H1 (cell line): ENCODE results near the gene HPD. TPM values are rescaled to one million over a fixed set of nuclear protein-coding genes. Genes with fewer than 3 reads are reported as not detected.

Source experiments
- CTCF ChIA-PET: fragments of 300-600 bp; sonication (Branson Sonifier 250); formaldehyde crosslinking; loops from one replicate; lab custom pipeline; 2021; ENCODE audit not compliant: partially characterized antibody; lab: Charles Lee
- POLR2A ChIA-PET: fragments of 300-600 bp; sonication (Branson Sonifier 250); formaldehyde crosslinking; loops from one replicate; lab custom pipeline; 2021; ENCODE audit warnings: inconsistent platforms; ENCODE audit not compliant: partially characterized antibody; lab: Charles Lee
- DNase-seq, 2 experiments: peaks; one replicate each; pipeline versions ENCODE4 v3.0.0 to v3.0.0-alpha.2; 2010 to 2022; ENCODE audit warnings: low spot score in 2 of 2, low read depth in 1 of 2, mixed read lengths in 1 of 2
- FAIRE-seq: peaks from 2 replicates; lab custom pipeline; 2011; peaks lifted over from hg19 to GRCh38; lab: Jason Lieb, UNC
- H2AFZ ChIP-seq: 2 replicates; pipeline ENCODE4 v1.8.1; 2012; ENCODE audit warnings: low read length, inconsistent platforms
- H2AK5ac ChIP-seq: 2 replicates; pipeline ENCODE4 v1.6.1; 2013; ENCODE audit warnings: low read depth, low read length
- H2BK120ac ChIP-seq: replicated peaks from 2 replicates; pipeline ENCODE3; 2013; ENCODE audit warnings: low read depth, low read length, inconsistent platforms
- H2BK12ac ChIP-seq: 2 replicates; pipeline ENCODE4 v1.6.1; 2013; ENCODE audit warnings: low read depth, low read length
- H2BK15ac ChIP-seq: 2 replicates; pipeline ENCODE4 v1.6.1; 2013; ENCODE audit warnings: low read length
- H2BK20ac ChIP-seq: 2 replicates; pipeline ENCODE4 v1.6.1; 2013; ENCODE audit warnings: low read length
- H2BK5ac ChIP-seq: 2 replicates; pipeline ENCODE4 v1.6.1; 2013; ENCODE audit warnings: low read depth, low read length
- H3K14ac ChIP-seq: 2 replicates; pipeline ENCODE4 v1.6.1; 2013; ENCODE audit warnings: inconsistent platforms; ENCODE audit not compliant: insufficient read length
- H3K18ac ChIP-seq: 2 replicates; pipeline ENCODE4 v1.6.1; 2013; ENCODE audit warnings: low read length; ENCODE audit errors: extremely low read depth
- H3K23ac ChIP-seq: 2 replicates; pipeline ENCODE4 v1.6.1; 2013; ENCODE audit warnings: inconsistent platforms; ENCODE audit not compliant: insufficient read length
- H3K23me2 ChIP-seq: 2 replicates; pipeline ENCODE4 v1.6.1; 2013; ENCODE audit warnings: low read depth, low read length
- H3K27ac ChIP-seq: 2 replicates; pipeline ENCODE4 v1.6.1; 2011; ENCODE audit warnings: low read depth, low read length, inconsistent platforms
- H3K27me3 ChIP-seq, 4 experiments: replicated peaks in 1 of 4; 1 replicate in 1 of 4; 2 replicates in 3 of 4; pipeline versions ENCODE4 v1.6.1 to v1.8.1; 2011 to 2013; ENCODE audit warnings: low read length in 3 of 4, mild to moderate bottlenecking in 3 of 4, inconsistent platforms in 2 of 4, mixed read lengths in 2 of 4, moderate library complexity in 1 of 4; ENCODE audit not compliant: control insufficient read depth in 3 of 4, insufficient read depth in 3 of 4; ENCODE audit errors: extremely low read depth in 1 of 4
- H3K36me3 ChIP-seq, 4 experiments: 2 replicates each; pipeline versions ENCODE4 v1.6.1 to v1.8.1; 2011 to 2013; ENCODE audit warnings: mild to moderate bottlenecking in 4 of 4, low read length in 3 of 4, moderate library complexity in 2 of 4, control low read depth in 1 of 4, inconsistent platforms in 1 of 4; ENCODE audit not compliant: insufficient read depth in 4 of 4, control insufficient read depth in 2 of 4
- H3K4ac ChIP-seq: replicated peaks from 2 replicates; pipeline ENCODE3; 2013; ENCODE audit warnings: low read length, low read depth, mixed read lengths, inconsistent platforms; ENCODE audit not compliant: insufficient read length
- H3K4me1 ChIP-seq, 4 experiments: replicated peaks in 1 of 4; 1 replicate in 1 of 4; 2 replicates in 3 of 4; pipeline versions ENCODE4 v1.6.1 to v1.8.1; 2011 to 2013; ENCODE audit warnings: low read length in 3 of 4, inconsistent platforms in 2 of 4, mixed read lengths in 1 of 4; ENCODE audit not compliant: insufficient read depth in 4 of 4, control insufficient read depth in 3 of 4
- H3K4me2 ChIP-seq, 2 experiments: 2 replicates each; pipeline versions ENCODE4 v1.6.1 to v1.8.1; 2011 to 2013; ENCODE audit warnings: low read depth in 2 of 2, low read length in 2 of 2, control low read depth in 1 of 2, inconsistent platforms in 1 of 2, mild to moderate bottlenecking in 1 of 2; ENCODE audit not compliant: insufficient read depth in 1 of 2
- H3K4me3 ChIP-seq, 4 experiments: fragments of 200-600, 300-600 bp in 1 of 4; sonication (generic), shearing (Covaris generic), sonication (Bioruptor Twin) in 1 of 4; 2 replicates each; pipeline versions ENCODE4 v1.5.1 to v1.8.1; 2011 to 2016; ENCODE audit warnings: low read length in 4 of 4, low read depth in 3 of 4, control low read depth in 2 of 4, inconsistent platforms in 2 of 4, mild to moderate bottlenecking in 2 of 4, mixed read lengths in 1 of 4, moderate library complexity in 1 of 4; ENCODE audit not compliant: insufficient read depth in 2 of 4; ENCODE audit errors: extremely low read depth in 1 of 4
- H3K56ac ChIP-seq: replicated peaks from 2 replicates; pipeline ENCODE3; 2013; ENCODE audit warnings: low read depth, mild to moderate bottlenecking, mixed read lengths, low read length, inconsistent platforms; ENCODE audit not compliant: insufficient read length
- H3K79me1 ChIP-seq: 2 replicates; pipeline ENCODE4 v1.6.1; 2013; ENCODE audit warnings: low read depth, low read length, control low read depth
- H3K79me2 ChIP-seq, 2 experiments: 2 replicates each; pipeline versions ENCODE4 v1.6.1 to v1.8.1; 2012 to 2013; ENCODE audit warnings: low read length in 2 of 2, mild to moderate bottlenecking in 2 of 2, inconsistent platforms in 1 of 2; ENCODE audit not compliant: insufficient read depth in 2 of 2, control insufficient read depth in 1 of 2
- H3K9ac ChIP-seq, 4 experiments: replicated peaks in 1 of 4; 1 replicate in 1 of 4; 2 replicates in 3 of 4; pipeline versions ENCODE4 v1.6.1 to v1.8.1; 2011 to 2013; ENCODE audit warnings: low read depth in 3 of 4, low read length in 3 of 4, control low read depth in 2 of 4, mild to moderate bottlenecking in 2 of 4, moderate library complexity in 2 of 4, inconsistent platforms in 1 of 4; ENCODE audit errors: extremely low read depth in 1 of 4
- H3K9me3 ChIP-seq, 2 experiments: 2 replicates each; pipeline versions ENCODE4 v1.6.1 to v1.8.1; 2012 to 2013; ENCODE audit warnings: mild to moderate bottlenecking in 2 of 2, moderate library complexity in 2 of 2, control low read depth in 1 of 2, inconsistent platforms in 1 of 2, low read depth in 1 of 2, low read length in 1 of 2, mixed read lengths in 1 of 2; ENCODE audit not compliant: insufficient read depth in 2 of 2
- H4K20me1 ChIP-seq, 2 experiments: replicated peaks in 1 of 2; 2 replicates each; pipeline versions ENCODE3 to v1.8.1; 2011 to 2013; ENCODE audit warnings: inconsistent platforms in 2 of 2, low read length in 2 of 2, mild to moderate bottlenecking in 1 of 2; ENCODE audit not compliant: insufficient read depth in 2 of 2, control insufficient read depth in 1 of 2
- H4K5ac ChIP-seq: 2 replicates; pipeline ENCODE4 v1.6.1; 2013; ENCODE audit warnings: low read length, low read depth, mixed read lengths, inconsistent platforms; ENCODE audit not compliant: insufficient read length
- H4K8ac ChIP-seq: 2 replicates; pipeline ENCODE4 v1.8.0; 2013; ENCODE audit warnings: mild to moderate bottlenecking, moderate library complexity, low read length, inconsistent platforms; ENCODE audit not compliant: insufficient read depth; ENCODE audit errors: extremely low read depth
- H4K91ac ChIP-seq: replicated peaks from 2 replicates; pipeline ENCODE3; 2013; ENCODE audit warnings: low read length, mixed read lengths, inconsistent platforms; ENCODE audit not compliant: insufficient read length
- JUND ChIP-seq: IDR thresholded peaks from 2 replicates; pipeline ENCODE4 v1.6.1; 2011; ENCODE audit warnings: mild to moderate bottlenecking, improper control_type of control experiment, low read length
- SIRT6 ChIP-seq: IDR thresholded peaks from one replicate; pipeline ENCODE4 v1.7.1; 2012; ENCODE audit warnings: low read length, inconsistent platforms
- WGBS, 2 experiments: shearing (Covaris generic) in 1 of 2; methylation state at CpG; one replicate each; pipeline versions ENCODE4 v1.1.6 to v1.1.7; 2013 to 2015; ENCODE audit warnings: low lambda C conversion rate in 2 of 2, mixed read lengths in 2 of 2, inconsistent platforms in 1 of 2, low coverage in 1 of 2, missing lambda C conversion rate in 1 of 2; ENCODE audit not compliant: insufficient replicate concordance in 2 of 2, insufficient coverage in 1 of 2, insufficient read length in 1 of 2; ENCODE audit errors: extremely low coverage in 1 of 2, missing lambda C conversion rate in 1 of 2; 5-methylcytosine and 5-hydroxymethylcytosine counted together
- polyA plus RNA-seq, 7 experiments: library from polyadenylated mRNA; depleted of rRNA in 3 of 7; stranded (reverse) in 5 of 7; unstranded in 2 of 7; fragments of >200 nt in 5 of 7; fragments of 200-250 nt in 2 of 7; gene quantifications; 1 replicate in 5 of 7; 2 replicates in 1 of 7; 4 replicates in 1 of 7; pipeline versions ENCODE4 v1.2.1 to v1.2.3, GENCODE V29; 2011 to 2013; ENCODE audit warnings: missing spikeins in 2 of 7, mixed read lengths in 2 of 7
- total RNA-seq: library from RNA; stranded (reverse); fragmentation: NEBNext Ultra II Directional; extraction: Animal tissue kit (Norgen Biotek cat#: 25700); gene quantifications from 2 replicates; pipeline ENCODE4 v1.2.1, GENCODE V29; 2021
- TF ChIP-seq, protein P1 (sequence below): IDR thresholded peaks from 2 replicates; pipeline ENCODE4 v1.6.1; 2011; ENCODE audit warnings: low read length, improper control_type of control experiment

The HPD gene
- total and polyA plus RNA-seq, 2 of the 8 experiments (the other 6 are each of a cell fraction or from before 2014, with no cell fraction given): 0.48 to 0.56 TPM

DNA sequence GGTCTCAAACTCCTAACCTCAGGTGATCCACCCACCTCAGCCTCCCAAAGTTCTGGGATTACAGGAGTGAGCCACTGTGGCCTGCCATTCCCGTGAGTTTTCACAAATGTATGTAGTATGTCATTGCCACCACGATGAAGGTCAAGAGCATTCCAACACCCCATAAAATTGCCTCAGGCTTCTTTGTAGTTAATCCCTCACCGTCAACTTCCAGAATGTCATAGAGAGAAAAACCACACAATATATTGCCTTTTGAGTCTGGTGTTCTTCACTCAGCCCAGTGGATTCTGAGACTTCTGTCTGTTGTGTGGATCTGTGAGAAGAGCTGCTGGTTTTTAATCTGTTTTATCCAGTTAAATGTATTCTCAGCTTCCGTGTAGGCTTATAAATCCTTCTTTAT, 47.1 kb upstream of the HPD start:
- Histone ChIP-seq H4K8ac (no peak overlapping the region), H3K27me3 (no peaks in the 10 kb centered on the region), H3K4me2 (no peak overlapping the region), H2BK5ac (no peak overlapping the region), H3K9me3 (no peaks in the 10 kb centered on the region), H3K23me2 (no peaks in the 10 kb centered on the region; the same call in 1 of the 2 replicates), H2AFZ (no peak overlapping the region), H2BK15ac (no peak overlapping the region), H3K14ac (no peak overlapping the region), H4K20me1 (peaks cover 0 to 5% of the 10 kb centered on the region in 2 experiments), H3K79me2 (no peaks in the 10 kb centered on the region), H2BK120ac (no peak overlapping the region), H4K5ac (no peak overlapping the region), H2AK5ac (no peak overlapping the region), H3K4me1 (no peaks in the 10 kb centered on the region), H3K9ac (no peak overlapping the region), H3K36me3 (peaks cover 10 to 28% (median 15%) of the 10 kb centered on the region in 4 experiments; a peak in 7 of 8 replicates), H2BK12ac (no peak overlapping the region), H3K79me1 (no peaks in the 10 kb centered on the region; the same call in 1 of the 2 replicates), H2BK20ac (no peak overlapping the region), H3K4me3 (no peak overlapping the region), H3K23ac (no peak overlapping the region), H4K91ac (no peak overlapping the region), H3K4ac (no peak overlapping the region), H3K56ac (no peak overlapping the region), H3K27ac (no peak overlapping the region), H3K18ac (no peak overlapping the region)
- FAIRE-seq (no peak), DNase-seq (no peak)
- ChIA-PET CTCF (interaction anchor here (1.6 kb wide), 2 partner anchors 12 to 112 kb away, joined by 5 read pairs; partner anchors contain the start of gene RHOF), POLR2A (no interaction called here)
- WGBS, 2 experiments: 89% methylated on average over 4 of the region's 4 CpGs; no CpG with 5 or more reads in 1 of the 2 experiments
- TF ChIP-seq JUND: no peak
- no peak for TF ChIP-seq SIRT6
- TF ChIP-seq, protein P1, sequence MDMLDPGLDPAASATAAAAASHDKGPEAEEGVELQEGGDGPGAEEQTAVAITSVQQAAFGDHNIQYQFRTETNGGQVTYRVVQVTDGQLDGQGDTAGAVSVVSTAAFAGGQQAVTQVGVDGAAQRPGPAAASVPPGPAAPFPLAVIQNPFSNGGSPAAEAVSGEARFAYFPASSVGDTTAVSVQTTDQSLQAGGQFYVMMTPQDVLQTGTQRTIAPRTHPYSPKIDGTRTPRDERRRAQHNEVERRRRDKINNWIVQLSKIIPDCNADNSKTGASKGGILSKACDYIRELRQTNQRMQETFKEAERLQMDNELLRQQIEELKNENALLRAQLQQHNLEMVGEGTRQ: no peak
